Measurements from ENCODE around the gene ATP5MK. TPM values are rescaled to one million over a fixed set of nuclear protein-coding genes. Genes with fewer than 3 reads are reported as not detected.

Gene ATP5MK
- 284 to 307 TPM (median 305 TPM) in 3 replicates for total RNA-seq (2021)
- percentile 94 among the genes with signal in this experiment for Bru-seq, nascent RNA
- long read RNA-seq, experiment 1, transcript ATP5MD-201 (4 exons, 364 nt) = major isoform, 214 of 258 reads
- long read RNA-seq, experiment 1, transcript ATP5MD-204 (5 exons, 626 nt) = minor isoform, 27 of 258 reads
- long read RNA-seq, experiment 1, transcript ATP5MD-202 (5 exons, 560 nt) = minor isoform, 7 of 258 reads
- long read RNA-seq, experiment 1, partial matches to known transcripts = 0 of 258 reads
- long read RNA-seq, experiment 1, other reads (novel, unspliced or antisense) = 5 of 258 reads
- long read RNA-seq, experiment 2, transcript ATP5MD-204 (5 exons, 626 nt) = minor isoform, 22 of 219 reads
- long read RNA-seq, experiment 2, transcript ATP5MD-201 (4 exons, 364 nt) = major isoform, 133 of 219 reads
- long read RNA-seq, experiment 2, transcript ATP5MD-202 (5 exons, 560 nt) = minor isoform, 5 of 219 reads
- long read RNA-seq, experiment 2, partial matches to known transcripts = 29 of 219 reads
- long read RNA-seq, experiment 2, other reads (novel, unspliced or antisense) = 25 of 219 reads
- long read RNA-seq, experiment 3, partial matches to known transcripts = 0 of 10 reads
- long read RNA-seq, experiment 3, other reads (novel, unspliced or antisense) = 3 of 10 reads

- H3K4me1 Mint-ChIP-seq = peaks cover 25% of the 10 kb centered on the region
- peak; percentile 85 for TF ChIP-seq GABPB1 (CRISPR knock-in tag; IDR thresholded peaks at IDR 0.05)
- peak; percentile 75; the same call in 1 of the 2 replicates for TF ChIP-seq ARID4B (CRISPR knock-in tag; IDR thresholded peaks at IDR 0.05; ENCODE audit: borderline replicate concordance)
- no peak for TF ChIP-seq ZNF317 (CRISPR knock-in tag; IDR thresholded peaks at IDR 0.05; ENCODE audit: borderline replicate concordance, low read depth)
- peak; percentile 60; the same call in 1 of the 2 replicates for TF ChIP-seq ETV6 (CRISPR knock-in tag; IDR thresholded peaks at IDR 0.05)
- no peak for TF ChIP-seq ZNF219 (CRISPR knock-in tag; IDR thresholded peaks at IDR 0.05; ENCODE audit: borderline replicate concordance)
- no peak for TF ChIP-seq SMAD4 (CRISPR knock-in tag; IDR thresholded peaks at IDR 0.05)
- TF ChIP-seq CDX4 (CRISPR knock-in tag; IDR thresholded peaks at IDR 0.05; ENCODE audit: borderline replicate concordance) = no peak
- no peak for TF ChIP-seq ELF4 (CRISPR knock-in tag; IDR thresholded peaks at IDR 0.05; ENCODE audit: low read depth)
- peak; percentile 70; the same call in 1 of the 2 replicates for TF ChIP-seq TEAD1 (CRISPR knock-in tag; IDR thresholded peaks at IDR 0.05)
- no peak for TF ChIP-seq MLX (CRISPR knock-in tag; IDR thresholded peaks at IDR 0.05)
- TF ChIP-seq ZNF232 (CRISPR knock-in tag; IDR thresholded peaks at IDR 0.05) = no peak
- no peak for TF ChIP-seq IRF2 (CRISPR knock-in tag; IDR thresholded peaks at IDR 0.05; ENCODE audit: borderline replicate concordance, low read depth)
- TF ChIP-seq AFF4 (CRISPR knock-in tag; IDR thresholded peaks at IDR 0.05; ENCODE audit: borderline replicate concordance) = no peak
- no peak for TF ChIP-seq PREB (CRISPR knock-in tag; IDR thresholded peaks at IDR 0.05; ENCODE audit: borderline replicate concordance)
- TF ChIP-seq HMGXB4 (CRISPR knock-in tag; IDR thresholded peaks at IDR 0.05) = peak; percentile 52; the same call in 1 of the 2 replicates
- no peak for TF ChIP-seq ZNF416 (CRISPR knock-in tag; IDR thresholded peaks at IDR 0.05)
- no peak for TF ChIP-seq ATF6 (CRISPR knock-in tag; IDR thresholded peaks at IDR 0.05)
- TF ChIP-seq ZNF423 (CRISPR knock-in tag; IDR thresholded peaks at IDR 0.05) = no peak
Observed at GRCh38 chr10:103396067-103396788, at the start of gene ATP5MK, which contains the start of gene PDCD11. Gene ATP5MK (minus strand): TSS chr10:103396475. CDS start chr10:103392457, 4,018 bp downstream. Gene PDCD11 (plus strand): TSS chr10:103396626. CDS start chr10:103398427, 1,801 bp downstream.

More at GRCh38 chr10:103396067-103396788, at the start of gene ATP5MK, which contains the start of gene PDCD11:
- ATAC-seq (peak; percentile 99), DNase-seq (ENCODE audit: low spot score) (peak; percentile 97)
- H3K4me3 Mint-ChIP-seq = peak within 1 kb of the TSS; percentile 100
- CTCF ChIA-PET = interaction anchor here (0.6 to 1.3 kb wide), 4 partner anchors 33 to 561 kb away, joined by 3 to 4 read pairs (median 3); no protein-coding TSS in a partner anchor
- peaks cover 62% of the 10 kb centered on the region for H3K36me3 Mint-ChIP-seq
- POLR2A ChIA-PET = interaction anchor here (0.5 to 0.6 kb wide), 3 partner anchors 10 to 570 kb away, joined by 3 to 4 read pairs (median 4); no protein-coding TSS in a partner anchor
- H3K9me3 Mint-ChIP-seq = no peaks in the 10 kb centered on the region
- H3K27ac Mint-ChIP-seq = peak within 1 kb of the TSS; percentile 94
- no peaks in the 10 kb centered on the region for H3K27me3 Mint-ChIP-seq (ENCODE audit: low read depth)
